Pancreas (tissue), 10 donors: ENCODE data around the gene HLF. TPM values are rescaled to one million over a fixed set of nuclear protein-coding genes. Genes with fewer than 3 reads are reported as not detected.

Experiments
- ATAC-seq, 4 donors: fragments of 200-7000 bp; cut with Tn5 transposase; one replicate each; pipeline versions ENCODE4 v1.8.0 to v1.9.1; 2020; ENCODE audit warnings: mild to moderate bottlenecking in 4 of 4, moderate library complexity in 4 of 4
- DNase-seq, 6 donors: peaks; one replicate each; pipeline ENCODE4 v3.0.0-alpha.2; 2020
- FAIRE-seq: peaks from 2 replicates; lab custom pipeline; 2012; peaks lifted over from hg19 to GRCh38; lab: Jason Lieb, UNC
- H3K27ac ChIP-seq, 4 donors: fragments of 200-600 bp; sonication (generic); 1 replicate in 3 of 4; 2 replicates in 1 of 4; pipeline versions ENCODE4 v1.5.0 to v1.8.0; 2020
- H3K27me3 ChIP-seq, 4 donors: fragments of 200-600 bp; one replicate each; pipeline ENCODE4 v1.8.0; 2021
- H3K36me3 ChIP-seq, 3 donors: fragments of 200-600 bp; sonication (generic) in 1 of 3; one replicate each; pipeline versions ENCODE4 v1.5.0 to v1.8.0; 2020 to 2021
- H3K4me1 ChIP-seq, 3 donors: fragments of 200-600 bp; one replicate each; pipeline ENCODE4 v1.8.0; 2021
- H3K4me3 ChIP-seq, 4 donors: fragments of 200-600 bp; sonication (generic) in 2 of 4; one replicate each; pipeline versions ENCODE4 v1.5.0 to v1.8.0; 2020 to 2021
- H3K9me3 ChIP-seq, 4 donors: fragments of 200-600 bp; one replicate each; pipeline ENCODE4 v1.8.0; 2021
- WGBS, 2 donors: extraction: QIAGEN DNeasy Blood & Tissue Kit; methylation state at CpG; one replicate each; pipeline ENCODE4 v1.1.7; 2013; 5-methylcytosine and 5-hydroxymethylcytosine counted together
- intact Hi-C, 3 donors: fragments of 100-400 bp; cut with DNase I; formaldehyde crosslinking; loops; one replicate each; pipeline versions ENCODE4 v1.11.1 to v1.14.2; 2022
- polyA plus RNA-seq, 2 donors: library from polyadenylated mRNA; stranded (reverse); fragments of 200-250 nt; gene quantifications; one replicate each; pipeline ENCODE4 v1.2.3, GENCODE V29; 2013
- total RNA-seq, 6 donors: library from RNA; stranded (reverse); fragmentation: NEBNext Ultra II Directional in 4 of 6; extraction: Animal tissue kit (Norgen Biotek cat#: 25700) in 4 of 6; gene quantifications; one replicate each; pipeline versions ENCODE4 v1.2.1 to v1.2.4, GENCODE V29; 2021 to 2023
- TF ChIP-seq, protein P1 (sequence below), 4 donors: fragments of 200-600 bp; sonication (generic) in 3 of 4; IDR thresholded peaks; one replicate each; pipeline versions ENCODE4 v1.5.0 to v1.8.0; 2021; ENCODE audit warnings: antibody characterized with exemption in 4 of 4
- donor health status: healthy with polysubstance abuse.
- donor health status: DM: no; HTN: no; CAD: no; lungs with moderate emphysema.
- donor health status: DM: no; HTN: no; CAD: no.
- donor health status: control.
- donor health status: control.
- donor health status: Bipolar disorder and iron deficiency.
- donor health status: DM: yes; HTN: yes; CAD: no.
- donor health status: DM: no; HTN: no; CAD: no.
- donor health status: DM: no; HTN: no; CAD: no.
- donor health status: DM: yes; HTN: yes; CAD: no.

Gene HLF, protein sequence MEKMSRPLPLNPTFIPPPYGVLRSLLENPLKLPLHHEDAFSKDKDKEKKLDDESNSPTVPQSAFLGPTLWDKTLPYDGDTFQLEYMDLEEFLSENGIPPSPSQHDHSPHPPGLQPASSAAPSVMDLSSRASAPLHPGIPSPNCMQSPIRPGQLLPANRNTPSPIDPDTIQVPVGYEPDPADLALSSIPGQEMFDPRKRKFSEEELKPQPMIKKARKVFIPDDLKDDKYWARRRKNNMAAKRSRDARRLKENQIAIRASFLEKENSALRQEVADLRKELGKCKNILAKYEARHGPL
- total RNA-seq (1 to 10 TPM; 1.4 to 4.6 (median 2.2) TPM), polyA plus RNA-seq (1 to 10 TPM; 1.2 to 4.4 TPM)

- DNase-seq: peak; percentile 86 to 91 (median 90)
- TF ChIP-seq, protein P1, sequence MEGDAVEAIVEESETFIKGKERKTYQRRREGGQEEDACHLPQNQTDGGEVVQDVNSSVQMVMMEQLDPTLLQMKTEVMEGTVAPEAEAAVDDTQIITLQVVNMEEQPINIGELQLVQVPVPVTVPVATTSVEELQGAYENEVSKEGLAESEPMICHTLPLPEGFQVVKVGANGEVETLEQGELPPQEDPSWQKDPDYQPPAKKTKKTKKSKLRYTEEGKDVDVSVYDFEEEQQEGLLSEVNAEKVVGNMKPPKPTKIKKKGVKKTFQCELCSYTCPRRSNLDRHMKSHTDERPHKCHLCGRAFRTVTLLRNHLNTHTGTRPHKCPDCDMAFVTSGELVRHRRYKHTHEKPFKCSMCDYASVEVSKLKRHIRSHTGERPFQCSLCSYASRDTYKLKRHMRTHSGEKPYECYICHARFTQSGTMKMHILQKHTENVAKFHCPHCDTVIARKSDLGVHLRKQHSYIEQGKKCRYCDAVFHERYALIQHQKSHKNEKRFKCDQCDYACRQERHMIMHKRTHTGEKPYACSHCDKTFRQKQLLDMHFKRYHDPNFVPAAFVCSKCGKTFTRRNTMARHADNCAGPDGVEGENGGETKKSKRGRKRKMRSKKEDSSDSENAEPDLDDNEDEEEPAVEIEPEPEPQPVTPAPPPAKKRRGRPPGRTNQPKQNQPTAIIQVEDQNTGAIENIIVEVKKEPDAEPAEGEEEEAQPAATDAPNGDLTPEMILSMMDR (IDR thresholded peaks at IDR 0.05): no peak
- ATAC-seq: peak; percentile 95 to 98 (median 96)
- H3K36me3 ChIP-seq: no peaks in the 10 kb centered on the region
- 0% methylated on average over 60 to 64 of the region's 64 CpGs for WGBS, 2 donors
- peak within 1 kb of the TSS; percentile 37 to 64 (median 46) for H3K4me3 ChIP-seq
- no peaks in the 10 kb centered on the region for H3K9me3 ChIP-seq
- no peak for FAIRE-seq
- intact Hi-C loops: no loop called here
- peaks cover 0 to 7% (median 5%) of the 10 kb centered on the region in 3 donors for H3K4me1 ChIP-seq
- peak within 1 kb of the TSS in 2 of 4 donors; percentile 10 to 22 for H3K27ac ChIP-seq
- H3K27me3 ChIP-seq: no peaks in the 10 kb centered on the region
Observed at GRCh38 chr17:55264645-55265298, at the start of gene HLF. Gene HLF, plus strand, starts transcription at chr17:55264960. Its CDS starts 525 bp downstream, at chr17:55265485.

DNA sequence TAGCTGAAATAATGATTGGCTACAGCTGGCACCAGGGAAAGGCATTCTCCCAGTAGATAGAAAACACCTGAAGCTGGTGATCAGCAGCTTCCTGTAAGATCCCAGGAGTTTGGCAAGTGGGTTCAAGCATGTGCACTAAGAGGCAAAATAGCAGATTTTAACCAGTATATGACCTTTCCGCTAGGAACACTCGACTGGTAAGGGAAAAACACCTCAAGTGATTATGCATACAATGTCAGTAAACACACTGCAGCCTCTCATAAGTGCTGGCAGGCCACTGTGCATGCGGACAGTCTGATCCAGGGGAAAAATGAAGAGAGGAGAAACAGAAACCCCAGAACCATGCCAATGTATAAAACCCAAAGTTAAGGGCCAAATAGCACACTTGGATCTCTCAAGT lies 49.0 kb upstream of the HLF start:
- Histone ChIP-seq H3K27me3 (no peaks in the 10 kb centered on the region), H3K4me1 (no peaks in the 10 kb centered on the region), H3K36me3 (no peaks in the 10 kb centered on the region), H3K4me3 (no peak overlapping the region), H3K27ac (no peak overlapping the region), H3K9me3 (no peaks in the 10 kb centered on the region)
- ATAC-seq (no peak), DNase-seq (no peak), FAIRE-seq (no peak)
- TF ChIP-seq, protein P1 (IDR thresholded peaks at IDR 0.05): no peak
- intact Hi-C loops: no loop called here
- 93 to 97% methylated on average over 3 of the region's 3 CpGs for WGBS, 2 donors

DNA sequence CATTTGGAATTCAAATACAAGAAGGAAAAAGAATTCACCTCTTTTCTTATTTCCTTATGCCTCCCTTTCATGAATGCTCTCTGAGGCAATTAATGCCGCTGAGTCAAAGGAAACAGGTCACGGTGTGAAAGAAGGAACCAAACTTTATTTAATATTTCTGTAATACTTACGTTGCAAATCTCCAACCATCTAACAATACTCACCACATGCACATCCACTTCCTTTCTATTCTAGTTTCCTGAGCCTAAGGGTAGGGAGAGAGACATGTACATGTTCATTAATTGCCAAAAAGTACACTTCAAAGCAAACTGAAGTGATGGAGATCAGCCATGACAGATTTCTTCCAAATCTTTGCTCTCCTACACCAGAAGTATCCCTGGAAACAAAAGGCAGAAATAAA lies 47.9 kb upstream of the HLF start:
- intact Hi-C loops: no loop called here
- Histone ChIP-seq H3K9me3 (no peaks in the 10 kb centered on the region), H3K27ac (no peak overlapping the region), H3K4me1 (no peaks in the 10 kb centered on the region), H3K36me3 (no peaks in the 10 kb centered on the region), H3K4me3 (no peak overlapping the region), H3K27me3 (no peaks in the 10 kb centered on the region)
- WGBS, 2 donors: 90 to 93% methylated on average over 3 of the region's 3 CpGs
- TF ChIP-seq, protein P1 (IDR thresholded peaks at IDR 0.05): no peak
- no peak for ATAC-seq
- DNase-seq: no peak
- FAIRE-seq: no peak

DNA sequence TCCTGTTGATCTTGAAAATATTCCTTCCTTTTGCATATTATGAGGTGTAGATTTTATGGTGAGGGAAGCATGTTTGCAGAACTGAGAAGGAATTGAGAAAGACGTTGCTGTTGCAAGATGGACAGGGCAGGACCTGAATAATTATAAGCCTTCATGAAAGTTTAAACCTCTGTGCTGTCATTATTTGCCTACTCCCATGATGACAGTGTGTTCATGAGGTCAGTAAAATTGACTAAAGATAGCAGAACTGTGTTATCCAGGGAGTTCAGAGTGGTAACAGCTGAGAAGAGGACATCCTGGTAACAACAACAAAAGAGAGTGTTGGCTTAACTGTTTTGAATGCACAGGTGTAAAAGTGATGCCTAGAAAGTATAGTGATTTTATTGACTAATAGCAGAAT lies 45.3 kb upstream of the HLF start:
- Histone ChIP-seq H3K27me3 (no peaks in the 10 kb centered on the region), H3K36me3 (no peaks in the 10 kb centered on the region), H3K4me1 (no peaks in the 10 kb centered on the region), H3K9me3 (no peaks in the 10 kb centered on the region), H3K27ac (no peak overlapping the region), H3K4me3 (no peak overlapping the region)
- 58 to 75% methylated on average over 1 of the region's 1 CpG for WGBS, 2 donors
- TF ChIP-seq, protein P1 (IDR thresholded peaks at IDR 0.05): no peak
- ATAC-seq (no peak), DNase-seq (no peak), FAIRE-seq (no peak)
- intact Hi-C loops: no loop called here

- DNase-seq (no peak), FAIRE-seq (no peak), ATAC-seq (no peak)
- Histone ChIP-seq H3K4me3 (no peak overlapping the region), H3K36me3 (no peaks in the 10 kb centered on the region), H3K9me3 (no peaks in the 10 kb centered on the region), H3K4me1 (no peaks in the 10 kb centered on the region), H3K27ac (no peak overlapping the region), H3K27me3 (no peaks in the 10 kb centered on the region)
- WGBS, 2 donors: 50% methylated on average over 3 of the region's 3 CpGs
- TF ChIP-seq, protein P1 (IDR thresholded peaks at IDR 0.05): no peak
- intact Hi-C loops: no loop called here
Observed at GRCh38 chr17:55219934-55220333, 44.8 kb upstream of the HLF start.
